NCI-H526 (cell line): ENCODE results near the gene OR14K1.
"Not testable (repeated sequence)": the region's sequence is repeated elsewhere in the genome, so short reads cannot be mapped to it uniquely, and the experiment has no call there.

ENCODE experiments used
- DNase-seq, 2 experiments: peaks; one replicate each; lab custom pipeline; 2025; lab: John Stamatoyannopoulos, UW

OR14K1 gene

GRCh38 chr1:247738315-247738714, at the start of gene OR14K1:
OR14K1 (plus strand) TSS chr1:247738615; CDS start chr1:247738615, 0 bp downstream.
- no peak for DNase-seq

- DNase-seq: no peak
These were observed 37.1 kb upstream of the OR14K1 start for GRCh38 chr1:247701338-247701737.

GRCh38 chr1:247710681-247711080, 27.7 kb upstream of the OR14K1 start:
- not testable (repeated sequence) for DNase-seq

- DNase-seq: no peak
These were observed 24.7 kb upstream of the OR14K1 start for GRCh38 chr1:247713753-247714152.

GRCh38 chr1:247716546-247716945, 21.9 kb upstream of the OR14K1 start, which contains the start of gene OR6F1:
OR6F1 (minus strand) TSS chr1:247716646; CDS start chr1:247712755, 3,891 bp downstream.
- DNase-seq: no peak

- no peak for DNase-seq
These were observed 17.2 kb upstream of the OR14K1 start for GRCh38 chr1:247721222-247721621.

GRCh38 chr1:247740721-247741120, 2.3 kb downstream of the OR14K1 start:
- DNase-seq: no peak

GRCh38 chr1:247741756-247742155, 3.3 kb downstream of the OR14K1 start:
- DNase-seq: no peak

- DNase-seq: not testable (repeated sequence)
These were observed 3.9 kb downstream of the OR14K1 start for GRCh38 chr1:247742215-247742760.

GRCh38 chr1:247746391-247746935, 8.0 kb downstream of the OR14K1 start:
- no peak for DNase-seq

GRCh38 chr1:247747616-247748015, 9.2 kb downstream of the OR14K1 start:
- no peak for DNase-seq

GRCh38 chr1:247748041-247748440, 9.6 kb downstream of the OR14K1 start, which contains the start of gene OR14A2:
OR14A2 (minus strand) TSS chr1:247748141.
- DNase-seq: no peak

- DNase-seq: no peak
These were observed 11.5 kb downstream of the OR14K1 start for GRCh38 chr1:247749870-247750269.

GRCh38 chr1:247754311-247754710, 15.9 kb downstream of the OR14K1 start:
- DNase-seq: not testable (repeated sequence)

- no peak for DNase-seq
These were observed 22.0 kb downstream of the OR14K1 start, which contains the start of gene OR1C1 for GRCh38 chr1:247760456-247760855. OR1C1 (minus strand) TSS chr1:247760556; CDS start chr1:247758406, 2,150 bp downstream.

GRCh38 chr1:247769603-247770002, 31.2 kb downstream of the OR14K1 start:
- no peak for DNase-seq
